ENCODE data around the gene HAND1.

GRCh38 chr5:154514331-154514730, 36.3 kb upstream of the HAND1 start:
- TF ChIP-seq POLR2A (IDR thresholded peaks at IDR 0.05), result no peak
- TF ChIP-seq, protein P1, sequence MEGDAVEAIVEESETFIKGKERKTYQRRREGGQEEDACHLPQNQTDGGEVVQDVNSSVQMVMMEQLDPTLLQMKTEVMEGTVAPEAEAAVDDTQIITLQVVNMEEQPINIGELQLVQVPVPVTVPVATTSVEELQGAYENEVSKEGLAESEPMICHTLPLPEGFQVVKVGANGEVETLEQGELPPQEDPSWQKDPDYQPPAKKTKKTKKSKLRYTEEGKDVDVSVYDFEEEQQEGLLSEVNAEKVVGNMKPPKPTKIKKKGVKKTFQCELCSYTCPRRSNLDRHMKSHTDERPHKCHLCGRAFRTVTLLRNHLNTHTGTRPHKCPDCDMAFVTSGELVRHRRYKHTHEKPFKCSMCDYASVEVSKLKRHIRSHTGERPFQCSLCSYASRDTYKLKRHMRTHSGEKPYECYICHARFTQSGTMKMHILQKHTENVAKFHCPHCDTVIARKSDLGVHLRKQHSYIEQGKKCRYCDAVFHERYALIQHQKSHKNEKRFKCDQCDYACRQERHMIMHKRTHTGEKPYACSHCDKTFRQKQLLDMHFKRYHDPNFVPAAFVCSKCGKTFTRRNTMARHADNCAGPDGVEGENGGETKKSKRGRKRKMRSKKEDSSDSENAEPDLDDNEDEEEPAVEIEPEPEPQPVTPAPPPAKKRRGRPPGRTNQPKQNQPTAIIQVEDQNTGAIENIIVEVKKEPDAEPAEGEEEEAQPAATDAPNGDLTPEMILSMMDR (IDR thresholded peaks at IDR 0.05), result no peak

All from gastroesophageal sphincter (tissue), 3 donors.